ENCODE data around the gene IKZF1. TPM values are rescaled to one million over a fixed set of nuclear protein-coding genes. Genes with fewer than 3 reads are reported as not detected.

Gene IKZF1
- total and polyA plus RNA-seq, 9 of the 15 experiments (the other 6 are each of a cell fraction or from before 2014, with no cell fraction given) = 12.6 to 85.3 (median 44.7) TPM

DNA sequence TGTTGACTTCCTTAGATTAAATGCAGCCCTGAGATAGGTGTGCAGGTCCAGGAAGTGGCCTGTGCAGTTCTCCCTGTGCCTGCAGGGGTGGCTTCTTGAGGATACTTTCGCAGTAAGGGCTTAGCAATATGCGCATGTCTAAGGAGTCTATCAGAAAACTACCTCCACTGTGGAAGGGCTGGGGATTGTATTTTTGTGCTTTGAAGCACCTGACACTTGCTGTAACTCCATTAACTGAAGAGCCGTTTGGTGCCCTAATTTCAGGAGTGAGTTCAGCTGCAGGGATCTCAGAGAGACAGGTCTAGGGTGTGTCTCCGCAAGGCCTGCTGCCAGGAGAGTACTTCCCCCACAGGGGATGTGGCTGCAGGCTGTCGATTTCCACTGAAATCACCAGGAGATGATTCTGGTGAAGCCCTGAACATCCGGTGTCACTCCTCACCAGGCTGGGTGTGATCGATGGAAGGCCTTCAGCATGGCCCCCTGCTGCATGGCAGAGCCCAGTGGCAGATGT is 35.5 kb downstream of the IKZF1 start (continued):
- TF ChIP-seq, protein P1, sequence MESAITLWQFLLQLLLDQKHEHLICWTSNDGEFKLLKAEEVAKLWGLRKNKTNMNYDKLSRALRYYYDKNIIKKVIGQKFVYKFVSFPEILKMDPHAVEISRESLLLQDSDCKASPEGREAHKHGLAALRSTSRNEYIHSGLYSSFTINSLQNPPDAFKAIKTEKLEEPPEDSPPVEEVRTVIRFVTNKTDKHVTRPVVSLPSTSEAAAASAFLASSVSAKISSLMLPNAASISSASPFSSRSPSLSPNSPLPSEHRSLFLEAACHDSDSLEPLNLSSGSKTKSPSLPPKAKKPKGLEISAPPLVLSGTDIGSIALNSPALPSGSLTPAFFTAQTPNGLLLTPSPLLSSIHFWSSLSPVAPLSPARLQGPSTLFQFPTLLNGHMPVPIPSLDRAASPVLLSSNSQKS (CRISPR knock-in tag; IDR thresholded peaks at IDR 0.05) = no peak
- peak; percentile 25; the same call in 1 of the 2 replicates for TF ChIP-seq TAL1 (IDR thresholded peaks at IDR 0.05)
- peak; percentile 45; the same call in 1 of the 2 replicates for TF ChIP-seq POLR2AphosphoS5 (IDR thresholded peaks at IDR 0.05; ENCODE audit: control insufficient read depth, insufficient read depth, low read depth, low read length)
- TF ChIP-seq GATA2 (CRISPR knock-in tag; IDR thresholded peaks at IDR 0.05) = no peak
- TF ChIP-seq TEAD4 (IDR thresholded peaks at IDR 0.05; ENCODE audit: low read length) = peak; percentile 56; the same call in 1 of the 2 replicates
- TF ChIP-seq TEAD4 (CRISPR knock-in tag; IDR thresholded peaks at IDR 0.05; ENCODE audit: borderline replicate concordance) = no peak
- no peak for TF ChIP-seq LEF1 (IDR thresholded peaks at IDR 0.05)
- no peak for TF ChIP-seq SP2 (IDR thresholded peaks at IDR 0.05; ENCODE audit: extremely low read depth, low read depth, low read length, poor library complexity, severe bottlenecking)
- peak; percentile 18; the same call in 1 of the 2 replicates for TF ChIP-seq ZNF311 (CRISPR knock-in tag; IDR thresholded peaks at IDR 0.05)
- no peak for TF ChIP-seq HDAC6 (IDR thresholded peaks at IDR 0.05; ENCODE audit: low read depth, low read length)
- TF ChIP-seq, protein P2, sequence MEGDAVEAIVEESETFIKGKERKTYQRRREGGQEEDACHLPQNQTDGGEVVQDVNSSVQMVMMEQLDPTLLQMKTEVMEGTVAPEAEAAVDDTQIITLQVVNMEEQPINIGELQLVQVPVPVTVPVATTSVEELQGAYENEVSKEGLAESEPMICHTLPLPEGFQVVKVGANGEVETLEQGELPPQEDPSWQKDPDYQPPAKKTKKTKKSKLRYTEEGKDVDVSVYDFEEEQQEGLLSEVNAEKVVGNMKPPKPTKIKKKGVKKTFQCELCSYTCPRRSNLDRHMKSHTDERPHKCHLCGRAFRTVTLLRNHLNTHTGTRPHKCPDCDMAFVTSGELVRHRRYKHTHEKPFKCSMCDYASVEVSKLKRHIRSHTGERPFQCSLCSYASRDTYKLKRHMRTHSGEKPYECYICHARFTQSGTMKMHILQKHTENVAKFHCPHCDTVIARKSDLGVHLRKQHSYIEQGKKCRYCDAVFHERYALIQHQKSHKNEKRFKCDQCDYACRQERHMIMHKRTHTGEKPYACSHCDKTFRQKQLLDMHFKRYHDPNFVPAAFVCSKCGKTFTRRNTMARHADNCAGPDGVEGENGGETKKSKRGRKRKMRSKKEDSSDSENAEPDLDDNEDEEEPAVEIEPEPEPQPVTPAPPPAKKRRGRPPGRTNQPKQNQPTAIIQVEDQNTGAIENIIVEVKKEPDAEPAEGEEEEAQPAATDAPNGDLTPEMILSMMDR (IDR thresholded peaks at IDR 0.05 in 2 of 3, conservative IDR thresholded peaks at IDR 0.05 in 1 of 3; ENCODE audit: insufficient read depth in 2 of 3, low read depth in 1 of 3, low read length in 3 of 3) = 0 out of 6 replicates have a peak, but pooled peaks of 1 of the 3 experiments have one; percentile 27
- TF ChIP-seq ETV1 (tag; conservative IDR thresholded peaks at IDR 0.05; ENCODE audit: low read depth) = peak; percentile 62
- no peak for TF ChIP-seq CSDE1 (IDR thresholded peaks at IDR 0.05)
- peak; percentile 62; the same call in 1 of the 2 replicates for TF ChIP-seq SMARCE1 (IDR thresholded peaks at IDR 0.05)
- TF ChIP-seq ELF2 (CRISPR knock-in tag; IDR thresholded peaks at IDR 0.05) = 0 out of 2 replicates have a peak, but pooled peaks have one; percentile 24
- TF ChIP-seq TRIM24 (IDR thresholded peaks at IDR 0.05) = peak; percentile 24 to 25; a peak in 1 of 4 replicates
- TF ChIP-seq, protein P3, sequence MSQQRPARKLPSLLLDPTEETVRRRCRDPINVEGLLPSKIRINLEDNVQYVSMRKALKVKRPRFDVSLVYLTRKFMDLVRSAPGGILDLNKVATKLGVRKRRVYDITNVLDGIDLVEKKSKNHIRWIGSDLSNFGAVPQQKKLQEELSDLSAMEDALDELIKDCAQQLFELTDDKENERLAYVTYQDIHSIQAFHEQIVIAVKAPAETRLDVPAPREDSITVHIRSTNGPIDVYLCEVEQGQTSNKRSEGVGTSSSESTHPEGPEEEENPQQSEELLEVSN (IDR thresholded peaks at IDR 0.05; ENCODE audit: borderline replicate concordance in 1 of 2, extremely low read depth in 1 of 2, insufficient read depth in 1 of 2, insufficient read length in 1 of 2, low read depth in 1 of 2, low read length in 1 of 2, poor library complexity in 1 of 2, severe bottlenecking in 1 of 2) = peak in 1 of 2 experiments; percentile 7
- TF ChIP-seq CHD1 (IDR thresholded peaks at IDR 0.05; ENCODE audit: low read length) = peak; percentile 29
- peak; percentile 75; the same call in 1 of the 2 replicates for TF ChIP-seq EP300 (IDR thresholded peaks at IDR 0.05; ENCODE audit: low read length)
- TF ChIP-seq TBL1XR1 (IDR thresholded peaks at IDR 0.05; ENCODE audit: low read length in 2 of 2) = 0 out of 4 replicates have a peak, but pooled peaks of 1 of the 2 experiments have one; percentile 35
- TF ChIP-seq, protein P4, sequence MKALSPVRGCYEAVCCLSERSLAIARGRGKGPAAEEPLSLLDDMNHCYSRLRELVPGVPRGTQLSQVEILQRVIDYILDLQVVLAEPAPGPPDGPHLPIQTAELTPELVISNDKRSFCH (CRISPR knock-in tag; IDR thresholded peaks at IDR 0.05) = no peak
- TF ChIP-seq, protein P4 (tag; IDR thresholded peaks at IDR 0.05) = no peak
- TF ChIP-seq SOX6 (IDR thresholded peaks at IDR 0.05) = 0 out of 2 replicates have a peak, but pooled peaks have one; percentile 29
- TF ChIP-seq RUNX1 (IDR thresholded peaks at IDR 0.05; ENCODE audit: low read depth) = 0 out of 2 replicates have a peak, but pooled peaks have one; percentile 48
- no peak for TF ChIP-seq ZNF224 (CRISPR knock-in tag; IDR thresholded peaks at IDR 0.05)
- TF ChIP-seq ZNF551 (CRISPR knock-in tag; IDR thresholded peaks at IDR 0.05) = no peak
